HG02885 (cell line): ENCODE results near the gene CENPP.
"Not testable (repeated sequence)": the region's sequence is repeated elsewhere in the genome, so short reads cannot be mapped to it uniquely, and the experiment has no call there.

Experiments used
- ATAC-seq: cut with Tn5 transposase; IDR thresholded peaks from one replicate; pipeline ENCODE4 v1.9.1; 2021; ENCODE audit warnings: mild to moderate bottlenecking; ENCODE audit not compliant: unreplicated experiment, poor library complexity

CENPP gene

GRCh38 chr9:92377876-92378275 is 52.1 kb downstream of the CENPP start:
- no peak for ATAC-seq

GRCh38 chr9:92378865-92379560 is 53.3 kb downstream of the CENPP start:
- ATAC-seq: no peak

- no peak for ATAC-seq
Observed at GRCh38 chr9:92380603-92381002, 54.9 kb downstream of the CENPP start.

- no peak for ATAC-seq
Observed at GRCh38 chr9:92381775-92382174, 56.0 kb downstream of the CENPP start.

- no peak for ATAC-seq
Observed at GRCh38 chr9:92384375-92384774, 58.6 kb downstream of the CENPP start.

- ATAC-seq: no peak
Observed at GRCh38 chr9:92385001-92385400, 59.2 kb downstream of the CENPP start.

- no peak for ATAC-seq
Observed at GRCh38 chr9:92385477-92385876, 59.7 kb downstream of the CENPP start.

GRCh38 chr9:92385953-92386352 is 60.2 kb downstream of the CENPP start:
- ATAC-seq: no peak

GRCh38 chr9:92392690-92393089 is 66.9 kb downstream of the CENPP start:
- ATAC-seq: no peak

GRCh38 chr9:92393686-92394085 is 67.9 kb downstream of the CENPP start:
- no peak for ATAC-seq

GRCh38 chr9:92395617-92396016 is 69.9 kb downstream of the CENPP start:
- ATAC-seq: no peak

- no peak for ATAC-seq
Observed at GRCh38 chr9:92397853-92398252, 72.1 kb downstream of the CENPP start.

- ATAC-seq: no peak
Observed at GRCh38 chr9:92402360-92402759, 76.6 kb downstream of the CENPP start.

GRCh38 chr9:92402826-92403745 is 77.3 kb downstream of the CENPP start:
- no peak for ATAC-seq

- ATAC-seq: no peak
Observed at GRCh38 chr9:92404042-92404836, 78.5 kb downstream of the CENPP start, which contains the start of gene OGN. Gene OGN (minus strand): TSS chr9:92404578. CDS start chr9:92403407, 1,171 bp downstream.

GRCh38 chr9:92405818-92406217 is 80.1 kb downstream of the CENPP start:
- ATAC-seq: no peak

- peak; percentile 76 for ATAC-seq
Observed at GRCh38 chr9:92406477-92406876, 80.7 kb downstream of the CENPP start.

- ATAC-seq: no peak
Observed at GRCh38 chr9:92407818-92408217, 82.1 kb downstream of the CENPP start.

GRCh38 chr9:92408747-92409478 is 83.2 kb downstream of the CENPP start:
- no peak for ATAC-seq

GRCh38 chr9:92411157-92411556 is 85.4 kb downstream of the CENPP start:
- ATAC-seq: not testable (repeated sequence)
